GM12865 (cell line): ENCODE measurements around the gene SNAPC4.

Experiments
- DNase-seq: peaks from one replicate; pipeline ENCODE4 v3.0.0; 2010; ENCODE audit warnings: low read depth
- H3K4me3 ChIP-seq: 2 replicates; pipeline ENCODE4 v1.5.1; 2011; ENCODE audit warnings: mild to moderate bottlenecking, low read depth, low read length, control low read depth
- TF ChIP-seq, protein P1 (sequence below): IDR thresholded peaks from 2 replicates; pipeline ENCODE4 v1.5.1; 2011; ENCODE audit warnings: low read length, control low read depth, low read depth, inconsistent platforms; ENCODE audit not compliant: insufficient read depth; ENCODE audit errors: missing control alignments

SNAPC4 gene

DNA sequence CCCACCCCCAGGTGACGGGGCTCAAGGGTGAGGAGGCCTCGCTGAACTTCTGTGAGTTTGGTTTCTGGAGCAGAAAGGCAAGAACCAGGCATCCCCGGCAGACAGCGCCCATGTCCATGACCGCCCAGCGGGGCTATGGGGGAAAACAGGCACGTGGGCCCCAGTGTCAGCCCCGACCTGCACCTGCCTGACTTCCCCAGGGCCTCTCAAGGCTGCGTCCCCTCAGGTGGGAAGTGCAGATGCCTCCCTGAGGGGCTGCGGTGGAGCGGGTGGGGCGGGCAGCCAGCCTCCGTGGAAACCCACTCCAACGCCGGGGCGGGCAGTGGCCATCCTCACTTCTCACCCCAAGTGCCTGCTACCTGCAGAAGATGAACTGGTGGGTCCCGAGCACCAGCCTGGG is 19.6 kb downstream of the SNAPC4 start:
- TF ChIP-seq, protein P1, sequence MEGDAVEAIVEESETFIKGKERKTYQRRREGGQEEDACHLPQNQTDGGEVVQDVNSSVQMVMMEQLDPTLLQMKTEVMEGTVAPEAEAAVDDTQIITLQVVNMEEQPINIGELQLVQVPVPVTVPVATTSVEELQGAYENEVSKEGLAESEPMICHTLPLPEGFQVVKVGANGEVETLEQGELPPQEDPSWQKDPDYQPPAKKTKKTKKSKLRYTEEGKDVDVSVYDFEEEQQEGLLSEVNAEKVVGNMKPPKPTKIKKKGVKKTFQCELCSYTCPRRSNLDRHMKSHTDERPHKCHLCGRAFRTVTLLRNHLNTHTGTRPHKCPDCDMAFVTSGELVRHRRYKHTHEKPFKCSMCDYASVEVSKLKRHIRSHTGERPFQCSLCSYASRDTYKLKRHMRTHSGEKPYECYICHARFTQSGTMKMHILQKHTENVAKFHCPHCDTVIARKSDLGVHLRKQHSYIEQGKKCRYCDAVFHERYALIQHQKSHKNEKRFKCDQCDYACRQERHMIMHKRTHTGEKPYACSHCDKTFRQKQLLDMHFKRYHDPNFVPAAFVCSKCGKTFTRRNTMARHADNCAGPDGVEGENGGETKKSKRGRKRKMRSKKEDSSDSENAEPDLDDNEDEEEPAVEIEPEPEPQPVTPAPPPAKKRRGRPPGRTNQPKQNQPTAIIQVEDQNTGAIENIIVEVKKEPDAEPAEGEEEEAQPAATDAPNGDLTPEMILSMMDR: no peak
- DNase-seq: no peak
- H3K4me3 ChIP-seq: no peak overlapping the region

DNA sequence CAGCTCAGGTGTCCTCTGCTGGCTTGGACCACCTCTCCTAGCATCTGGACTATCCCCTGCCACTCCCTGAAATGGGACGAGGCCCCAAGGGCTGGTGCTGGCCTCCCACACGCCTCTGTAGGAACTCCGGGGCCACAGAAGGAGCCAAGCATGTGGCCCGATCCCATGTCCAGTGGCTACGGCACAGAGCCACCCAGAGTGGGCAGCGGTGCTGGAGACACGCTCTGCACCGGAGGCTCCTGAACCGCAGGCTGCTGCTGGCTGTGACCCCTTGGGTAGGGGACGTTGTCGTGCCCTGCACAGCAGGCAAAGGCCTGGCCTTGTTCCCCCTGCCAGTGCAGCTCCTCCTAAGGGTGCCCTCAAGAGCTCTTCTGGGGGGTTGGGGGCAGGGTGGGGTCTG is 20.1 kb downstream of the SNAPC4 start:
- TF ChIP-seq, protein P1: no peak
- H3K4me3 ChIP-seq: no peak overlapping the region
- DNase-seq: no peak

DNA sequence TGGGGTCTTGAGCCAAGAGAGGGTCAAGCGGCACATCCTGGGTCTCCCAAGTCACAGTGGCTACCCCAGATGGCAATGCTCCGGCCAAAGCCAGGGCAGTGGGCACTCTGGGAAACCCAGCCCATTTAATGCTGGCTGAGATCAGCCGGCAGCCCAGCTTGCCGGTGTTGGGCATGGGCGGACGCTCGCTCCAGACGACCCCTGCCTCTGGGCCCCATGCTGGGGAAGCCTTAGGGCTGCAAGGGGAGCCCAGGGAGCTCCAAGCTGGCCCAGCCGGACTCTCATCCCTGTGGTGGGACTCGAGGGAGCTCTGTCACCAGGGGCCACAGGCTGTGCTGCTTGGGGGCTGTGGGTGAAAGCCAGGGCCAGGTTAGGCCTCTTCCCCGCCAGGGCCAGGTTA is 20.6 kb downstream of the SNAPC4 start:
- DNase-seq: no peak
- TF ChIP-seq, protein P1: no peak
- H3K4me3 ChIP-seq: no peak overlapping the region

DNA sequence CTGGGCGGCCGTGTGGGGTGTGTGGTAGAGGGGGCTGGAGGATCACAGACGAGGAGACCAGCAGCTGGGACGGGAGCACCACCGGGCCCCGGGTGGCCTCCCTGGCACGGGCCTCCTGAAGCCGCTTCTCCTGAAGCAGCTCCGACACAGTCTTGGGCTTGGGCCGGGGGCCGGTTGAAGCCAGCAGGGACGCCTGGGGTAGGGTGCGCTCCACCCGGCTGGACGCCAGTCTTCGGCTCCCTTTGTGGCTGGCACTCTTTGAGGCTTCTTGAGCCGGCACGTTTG is 21.0 kb downstream of the SNAPC4 start:
- no peak overlapping the region for H3K4me3 ChIP-seq
- TF ChIP-seq, protein P1: no peak

GRCh38 chr9:136378170-136379002 is 21.6 kb downstream of the SNAPC4 start:
- H3K4me3 ChIP-seq: no peak overlapping the region
- DNase-seq: no peak
- TF ChIP-seq, protein P1: no peak

More for the DNA sequence above, 21.0 kb downstream of the SNAPC4 start:
- no peak for DNase-seq

DNA sequence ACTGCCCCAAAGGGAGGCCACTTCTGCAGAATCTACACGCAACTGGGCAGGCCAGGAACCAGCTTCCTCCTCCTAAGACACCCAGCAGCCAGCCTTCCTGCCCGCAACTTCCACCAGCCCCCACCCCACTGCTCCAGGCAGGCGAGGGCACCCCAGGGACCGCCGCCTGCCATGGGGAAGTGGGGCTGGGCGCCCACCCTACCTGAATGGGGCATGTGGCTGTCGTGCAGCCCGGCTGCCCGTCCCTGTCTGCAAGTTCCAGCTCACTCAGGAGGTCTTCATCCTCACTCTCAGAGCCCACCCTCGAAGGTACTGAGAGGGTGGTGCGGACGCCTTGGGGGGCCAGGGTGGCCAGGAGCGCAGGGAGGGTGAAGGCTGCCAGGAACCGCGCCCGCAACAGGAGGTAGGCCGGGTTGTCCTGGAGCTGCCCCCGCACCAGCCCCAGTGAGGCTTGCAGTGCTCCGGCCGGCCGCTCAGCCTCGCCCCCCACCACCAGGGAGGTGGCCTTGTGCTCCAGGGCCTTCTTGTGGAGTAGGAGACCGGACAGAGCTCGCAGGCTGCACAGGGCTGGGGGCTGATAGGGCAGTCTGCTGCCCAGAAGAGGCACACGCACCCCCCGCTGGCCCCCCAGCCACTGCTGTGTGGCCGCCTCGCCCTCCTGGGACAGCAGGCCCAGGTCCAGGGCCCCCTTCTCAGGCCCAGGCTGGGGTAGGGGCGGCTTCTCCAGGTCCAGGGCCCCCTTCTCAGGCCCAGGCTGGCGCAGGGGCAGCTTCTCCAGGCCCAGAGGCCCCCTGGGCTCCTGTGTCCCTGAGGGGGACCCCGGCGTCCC is 22.4 kb downstream of the SNAPC4 start:
- no peak for DNase-seq
- TF ChIP-seq, protein P1: no peak
- no peak overlapping the region for H3K4me3 ChIP-seq
